Body of pancreas (tissue), 4 donors: ENCODE data around the gene RNF223.

ENCODE experiments used
- CTCF ChIP-seq, 7 experiments: fragments of 450-650 bp in 4 of 7; fragments of 200-600 bp in 3 of 7; sonication (generic) in 3 of 7; IDR thresholded peaks; one replicate each; pipeline ENCODE4 v1.5.1; 2016 to 2019; ENCODE audit warnings: antibody characterized with exemption in 7 of 7
- POLR2A ChIP-seq, 3 donors: fragments of 450-650 bp; IDR thresholded peaks; one replicate each; pipeline ENCODE4 v1.6.1; 2016; ENCODE audit warnings: antibody characterized with exemption in 3 of 3, mild to moderate bottlenecking in 2 of 3

GRCh38 chr1:1055841-1056736 is 18.0 kb downstream of the RNF223 start:
- no peak for TF ChIP-seq CTCF (IDR thresholded peaks at IDR 0.05)
- no peak for TF ChIP-seq POLR2A (IDR thresholded peaks at IDR 0.05)
